SK-N-SH treated with all-trans-retinoic acid at 6 μM for 48 hours (cell line): ENCODE data around the gene VAMP3.

Experiments used
- ATAC-seq: fragments of 200-7000 bp; cut with Tn5 transposase; 3 replicates; pipeline ENCODE4 v1.9.1; 2020; ENCODE audit warnings: mild to moderate bottlenecking, moderate library complexity
- ARNTL ChIP-seq: fragments of 450-650 bp; formaldehyde crosslinking; IDR thresholded peaks from 2 replicates; pipeline ENCODE4 v1.5.0; 2020; ENCODE audit warnings: low read depth, mild to moderate bottlenecking, moderate library complexity, borderline replicate concordance
- CSDC2 ChIP-seq: fragments of 250-450 bp; sonication (Bioruptor Pico); IDR thresholded peaks from 2 replicates; pipeline ENCODE4 v1.5.0; 2020; ENCODE audit warnings: mild to moderate bottlenecking, moderate library complexity
- GLIS3 ChIP-seq: fragments of 250-450 bp; sonication (Bioruptor Pico); IDR thresholded peaks from 2 replicates; pipeline ENCODE4 v1.5.0; 2020; ENCODE audit warnings: mild to moderate bottlenecking, moderate library complexity
- ISL1 ChIP-seq: fragments of 250-450 bp; sonication (Bioruptor Pico); IDR thresholded peaks from 2 replicates; pipeline ENCODE4 v2.1.2; 2022; ENCODE audit warnings: mild to moderate bottlenecking, moderate library complexity
- OSR1 ChIP-seq: fragments of 250-450 bp; sonication (Bioruptor Pico); IDR thresholded peaks from 2 replicates; pipeline ENCODE4 v1.8.0; 2022; ENCODE audit warnings: moderate library complexity, mild to moderate bottlenecking, inconsistent platforms
- PATZ1 ChIP-seq: fragments of 250-450 bp; sonication (Bioruptor Pico); IDR thresholded peaks from 2 replicates; pipeline ENCODE4 v1.8.0; 2020; ENCODE audit warnings: mild to moderate bottlenecking, moderate library complexity, borderline replicate concordance
- POU6F1 ChIP-seq: fragments of 250-450 bp; sonication (Bioruptor Pico); IDR thresholded peaks from 2 replicates; pipeline ENCODE4 v1.8.0; 2021; ENCODE audit warnings: low read depth, mild to moderate bottlenecking, moderate library complexity, borderline replicate concordance
- PPARA ChIP-seq: fragments of 250-450 bp; sonication (Bioruptor Pico); IDR thresholded peaks from 2 replicates; pipeline ENCODE4 v1.5.0; 2020; ENCODE audit warnings: mild to moderate bottlenecking, borderline replicate concordance
- RARB ChIP-seq: fragments of 250-450 bp; sonication (Bioruptor Pico); IDR thresholded peaks from 2 replicates; pipeline ENCODE4 v1.8.0; 2021; ENCODE audit warnings: mild to moderate bottlenecking, moderate library complexity
- SNAI2 ChIP-seq: fragments of 250-450 bp; sonication (Bioruptor Pico); IDR thresholded peaks from 2 replicates; pipeline ENCODE4 v1.5.0; 2020; ENCODE audit warnings: mild to moderate bottlenecking, moderate library complexity
- TCF4 ChIP-seq: fragments of 250-450 bp; sonication (Bioruptor Pico); IDR thresholded peaks from 2 replicates; pipeline ENCODE4 v1.8.0; 2021; ENCODE audit warnings: mild to moderate bottlenecking, moderate library complexity, borderline replicate concordance
- TOX ChIP-seq: fragments of 250-450 bp; sonication (Bioruptor Pico); IDR thresholded peaks from 2 replicates; pipeline ENCODE4 v1.8.0; 2021; ENCODE audit warnings: mild to moderate bottlenecking, moderate library complexity, borderline replicate concordance
- ZNF565 ChIP-seq: fragments of 450-650 bp; formaldehyde crosslinking; conservative IDR thresholded peaks from 2 replicates; pipeline ENCODE4 v1.5.0; 2020; ENCODE audit warnings: low read depth, mild to moderate bottlenecking, moderate library complexity
- ZNF70 ChIP-seq: fragments of 450-650 bp; formaldehyde crosslinking; IDR thresholded peaks from 2 replicates; pipeline ENCODE4 v1.5.0; 2020; ENCODE audit warnings: mild to moderate bottlenecking, moderate library complexity
- ZNF8 ChIP-seq: fragments of 450-650 bp; formaldehyde crosslinking; IDR thresholded peaks from 2 replicates; pipeline ENCODE4 v1.5.0; 2020; ENCODE audit warnings: mild to moderate bottlenecking, moderate library complexity
- TF ChIP-seq, protein P1 (sequence below): fragments of 250-450 bp; sonication (Bioruptor Pico); IDR thresholded peaks from 2 replicates; pipeline ENCODE4 v1.5.1; 2020; ENCODE audit warnings: low read depth, mild to moderate bottlenecking, moderate library complexity
- TF ChIP-seq, protein P2 (sequence below): fragments of 250-450 bp; sonication (Bioruptor Pico); IDR thresholded peaks from 2 replicates; pipeline ENCODE4 v1.5.1; 2021; ENCODE audit warnings: mild to moderate bottlenecking, moderate library complexity
- TF ChIP-seq, protein P3 (sequence below): fragments of 250-450 bp; sonication (Bioruptor Pico); IDR thresholded peaks from 2 replicates; pipeline ENCODE4 v1.5.0; 2020; ENCODE audit warnings: mild to moderate bottlenecking, moderate library complexity

The VAMP3 gene

DNA sequence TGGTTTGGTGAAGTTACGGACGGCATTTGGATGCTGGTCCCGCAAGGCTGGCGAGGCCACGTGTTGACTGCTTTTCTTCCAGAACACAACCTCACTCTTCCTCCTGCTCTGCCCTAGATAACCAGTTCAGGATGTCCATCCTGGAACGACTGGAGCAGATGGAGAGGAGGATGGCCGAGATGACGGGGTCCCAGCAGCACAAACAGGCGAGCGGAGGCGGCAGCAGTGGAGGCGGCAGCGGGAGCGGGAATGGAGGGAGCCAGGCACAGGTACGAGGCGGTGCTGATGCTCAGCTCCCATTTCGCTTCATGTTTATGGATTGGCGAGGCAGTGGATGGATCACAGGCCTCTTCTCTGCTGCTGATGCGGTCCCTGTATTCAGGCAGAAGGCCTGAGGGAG lies 38.8 kb upstream of the VAMP3 start:
- TF ChIP-seq, protein P1, sequence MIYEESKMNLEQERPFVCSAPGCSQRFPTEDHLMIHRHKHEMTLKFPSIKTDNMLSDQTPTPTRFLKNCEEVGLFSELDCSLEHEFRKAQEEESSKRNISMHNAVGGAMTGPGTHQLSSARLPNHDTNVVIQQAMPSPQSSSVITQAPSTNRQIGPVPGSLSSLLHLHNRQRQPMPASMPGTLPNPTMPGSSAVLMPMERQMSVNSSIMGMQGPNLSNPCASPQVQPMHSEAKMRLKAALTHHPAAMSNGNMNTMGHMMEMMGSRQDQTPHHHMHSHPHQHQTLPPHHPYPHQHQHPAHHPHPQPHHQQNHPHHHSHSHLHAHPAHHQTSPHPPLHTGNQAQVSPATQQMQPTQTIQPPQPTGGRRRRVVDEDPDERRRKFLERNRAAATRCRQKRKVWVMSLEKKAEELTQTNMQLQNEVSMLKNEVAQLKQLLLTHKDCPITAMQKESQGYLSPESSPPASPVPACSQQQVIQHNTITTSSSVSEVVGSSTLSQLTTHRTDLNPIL = no peak
- TF ChIP-seq POU6F1 (CRISPR knock-in tag) (no peak), PPARA (CRISPR knock-in tag) (no peak), ZNF70 (CRISPR knock-in tag) (no peak), RARB (CRISPR knock-in tag) (no peak), OSR1 (CRISPR knock-in tag) (no peak), GLIS3 (CRISPR knock-in tag) (no peak), ZNF565 (CRISPR knock-in tag) (no peak)
- TF ChIP-seq, protein P2, sequence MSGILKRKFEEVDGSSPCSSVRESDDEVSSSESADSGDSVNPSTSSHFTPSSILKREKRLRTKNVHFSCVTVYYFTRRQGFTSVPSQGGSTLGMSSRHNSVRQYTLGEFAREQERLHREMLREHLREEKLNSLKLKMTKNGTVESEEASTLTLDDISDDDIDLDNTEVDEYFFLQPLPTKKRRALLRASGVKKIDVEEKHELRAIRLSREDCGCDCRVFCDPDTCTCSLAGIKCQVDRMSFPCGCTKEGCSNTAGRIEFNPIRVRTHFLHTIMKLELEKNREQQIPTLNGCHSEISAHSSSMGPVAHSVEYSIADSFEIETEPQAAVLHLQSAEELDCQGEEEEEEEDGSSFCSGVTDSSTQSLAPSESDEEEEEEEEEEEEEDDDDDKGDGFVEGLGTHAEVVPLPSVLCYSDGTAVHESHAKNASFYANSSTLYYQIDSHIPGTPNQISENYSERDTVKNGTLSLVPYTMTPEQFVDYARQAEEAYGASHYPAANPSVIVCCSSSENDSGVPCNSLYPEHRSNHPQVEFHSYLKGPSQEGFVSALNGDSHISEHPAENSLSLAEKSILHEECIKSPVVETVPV (CRISPR knock-in tag) = no peak
- TF ChIP-seq, protein P3, sequence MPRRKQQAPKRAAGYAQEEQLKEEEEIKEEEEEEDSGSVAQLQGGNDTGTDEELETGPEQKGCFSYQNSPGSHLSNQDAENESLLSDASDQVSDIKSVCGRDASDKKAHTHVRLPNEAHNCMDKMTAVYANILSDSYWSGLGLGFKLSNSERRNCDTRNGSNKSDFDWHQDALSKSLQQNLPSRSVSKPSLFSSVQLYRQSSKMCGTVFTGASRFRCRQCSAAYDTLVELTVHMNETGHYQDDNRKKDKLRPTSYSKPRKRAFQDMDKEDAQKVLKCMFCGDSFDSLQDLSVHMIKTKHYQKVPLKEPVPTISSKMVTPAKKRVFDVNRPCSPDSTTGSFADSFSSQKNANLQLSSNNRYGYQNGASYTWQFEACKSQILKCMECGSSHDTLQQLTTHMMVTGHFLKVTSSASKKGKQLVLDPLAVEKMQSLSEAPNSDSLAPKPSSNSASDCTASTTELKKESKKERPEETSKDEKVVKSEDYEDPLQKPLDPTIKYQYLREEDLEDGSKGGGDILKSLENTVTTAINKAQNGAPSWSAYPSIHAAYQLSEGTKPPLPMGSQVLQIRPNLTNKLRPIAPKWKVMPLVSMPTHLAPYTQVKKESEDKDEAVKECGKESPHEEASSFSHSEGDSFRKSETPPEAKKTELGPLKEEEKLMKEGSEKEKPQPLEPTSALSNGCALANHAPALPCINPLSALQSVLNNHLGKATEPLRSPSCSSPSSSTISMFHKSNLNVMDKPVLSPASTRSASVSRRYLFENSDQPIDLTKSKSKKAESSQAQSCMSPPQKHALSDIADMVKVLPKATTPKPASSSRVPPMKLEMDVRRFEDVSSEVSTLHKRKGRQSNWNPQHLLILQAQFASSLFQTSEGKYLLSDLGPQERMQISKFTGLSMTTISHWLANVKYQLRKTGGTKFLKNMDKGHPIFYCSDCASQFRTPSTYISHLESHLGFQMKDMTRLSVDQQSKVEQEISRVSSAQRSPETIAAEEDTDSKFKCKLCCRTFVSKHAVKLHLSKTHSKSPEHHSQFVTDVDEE (CRISPR knock-in tag) = no peak
- ATAC-seq = no peak

DNA sequence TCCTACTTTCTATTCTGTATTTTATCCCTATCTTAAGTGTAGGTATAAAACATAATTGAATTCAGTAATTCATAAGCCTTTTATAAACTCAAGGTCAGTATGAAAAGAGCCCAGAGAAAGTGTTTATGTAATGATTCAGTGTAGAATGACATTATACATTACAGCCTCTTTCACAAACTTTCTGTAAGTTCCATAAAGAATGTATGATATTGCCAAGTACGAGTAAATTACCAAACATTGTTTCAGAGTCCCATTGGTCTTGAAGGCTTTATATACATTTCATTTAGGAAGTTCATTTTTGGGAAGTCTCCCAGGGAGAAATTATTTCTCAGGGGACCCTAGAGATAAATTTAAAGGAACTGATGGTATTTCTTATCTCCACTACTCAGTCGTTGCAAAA lies 37.8 kb upstream of the VAMP3 start:
- no peak for ATAC-seq
- TF ChIP-seq PATZ1 (CRISPR knock-in tag) = no peak
- TF ChIP-seq CSDC2 (CRISPR knock-in tag) = no peak
- TF ChIP-seq, protein P3 (CRISPR knock-in tag) = no peak
- no peak for TF ChIP-seq ZNF565 (CRISPR knock-in tag)
- TF ChIP-seq TCF4 = no peak
- no peak for TF ChIP-seq ZNF70 (CRISPR knock-in tag)
- TF ChIP-seq TOX (CRISPR knock-in tag) = no peak
- TF ChIP-seq RARB (CRISPR knock-in tag) = no peak
- TF ChIP-seq SNAI2 = no peak
- TF ChIP-seq GLIS3 (CRISPR knock-in tag) = no peak
- TF ChIP-seq ISL1 (CRISPR knock-in tag) = no peak
- no peak for TF ChIP-seq ZNF8 (CRISPR knock-in tag)
- TF ChIP-seq ARNTL (CRISPR knock-in tag) = no peak
- TF ChIP-seq, all 23 proteins: peak for 0
